ENCODE measurements around the gene DNAJC11.
"Not testable (repeated sequence)": the region's sequence is repeated elsewhere in the genome, so short reads cannot be mapped to it uniquely, and the experiment has no call there.

The DNAJC11 gene

GRCh38 chr1:6695868-6696267, 5.7 kb downstream of the DNAJC11 start:
- in situ Hi-C loops (cut with MboI; ENCODE audit: low sequenced_read_pairs) = no loop called here

DNA sequence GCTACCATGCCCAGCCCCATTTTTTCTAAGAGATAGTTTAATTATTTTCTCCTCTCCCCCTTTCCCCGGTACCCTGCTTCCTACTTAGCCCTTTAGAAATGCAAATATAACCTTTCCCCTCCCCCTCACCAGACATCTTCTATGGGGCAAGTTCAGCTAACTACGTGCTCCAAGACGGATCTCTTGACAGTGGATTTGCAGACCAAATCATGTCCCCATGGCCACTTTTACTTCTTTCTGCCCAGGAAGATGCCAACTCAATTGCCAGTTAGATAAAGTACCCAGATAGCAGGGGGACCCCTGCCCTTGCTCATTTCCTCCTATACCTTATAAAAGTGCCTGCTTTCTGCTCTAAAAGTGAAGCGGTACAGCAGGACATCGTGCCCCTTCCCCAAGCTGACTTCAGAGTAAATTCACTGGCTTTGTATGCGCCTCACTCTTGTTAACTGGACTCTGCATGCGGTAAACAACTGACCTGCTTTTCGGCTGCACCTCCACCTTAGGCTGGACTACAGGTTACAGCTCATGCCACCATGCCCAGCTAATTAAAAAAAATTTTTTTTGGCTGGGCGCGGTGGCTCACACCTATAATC, 7.4 kb downstream of the DNAJC11 start:
- in situ Hi-C loops (cut with MboI; ENCODE audit: low sequenced_read_pairs) = no loop called here

DNA sequence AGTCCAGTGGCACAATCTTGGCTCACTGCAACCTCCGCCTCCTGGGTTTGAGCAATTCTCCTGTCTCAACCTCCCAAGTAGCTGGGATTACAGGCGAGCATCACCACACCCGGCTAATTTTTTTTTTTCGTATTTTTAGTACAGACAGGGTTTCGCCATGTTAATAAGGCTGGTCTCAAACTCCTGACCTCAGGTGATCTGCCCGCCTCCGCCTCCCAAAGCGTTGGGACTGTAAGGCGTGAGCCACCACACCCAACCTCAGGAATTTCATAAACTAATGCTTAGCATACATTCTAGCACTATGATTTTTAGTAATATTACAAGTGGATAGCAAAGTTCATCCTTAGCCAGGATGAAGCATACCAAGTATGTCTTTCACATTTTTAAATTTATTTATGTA, 8.7 kb downstream of the DNAJC11 start:
- in situ Hi-C loops (cut with MboI; ENCODE audit: low sequenced_read_pairs) = no loop called here

GRCh38 chr1:6691507-6691906, 10.1 kb downstream of the DNAJC11 start:
- in situ Hi-C loops (cut with MboI; ENCODE audit: low sequenced_read_pairs) = no loop called here

- in situ Hi-C loops (cut with MboI; ENCODE audit: low sequenced_read_pairs) = no loop called here
Measured at GRCh38 chr1:6690186-6690585, 11.4 kb downstream of the DNAJC11 start.

DNA sequence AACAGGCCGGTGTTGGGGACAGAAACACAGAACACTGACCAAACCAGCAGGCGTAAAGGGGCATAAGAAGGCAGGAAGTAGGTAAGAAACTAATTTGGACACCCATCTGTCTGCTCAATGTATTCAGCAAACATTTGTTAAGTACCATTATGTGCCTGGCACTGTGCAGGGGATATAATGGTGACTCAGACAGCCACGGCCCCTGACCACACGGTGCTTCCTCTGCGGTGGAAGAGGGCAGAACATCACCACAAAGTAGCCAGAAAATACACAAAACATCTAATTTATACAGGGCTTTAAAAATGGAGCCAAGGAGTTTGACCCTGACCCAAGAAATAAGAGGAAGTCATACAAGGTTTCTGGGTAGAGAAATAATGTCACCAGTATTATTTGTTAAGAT, 12.9 kb downstream of the DNAJC11 start:
- in situ Hi-C loops (cut with MboI; ENCODE audit: low sequenced_read_pairs) = no loop called here

DNA sequence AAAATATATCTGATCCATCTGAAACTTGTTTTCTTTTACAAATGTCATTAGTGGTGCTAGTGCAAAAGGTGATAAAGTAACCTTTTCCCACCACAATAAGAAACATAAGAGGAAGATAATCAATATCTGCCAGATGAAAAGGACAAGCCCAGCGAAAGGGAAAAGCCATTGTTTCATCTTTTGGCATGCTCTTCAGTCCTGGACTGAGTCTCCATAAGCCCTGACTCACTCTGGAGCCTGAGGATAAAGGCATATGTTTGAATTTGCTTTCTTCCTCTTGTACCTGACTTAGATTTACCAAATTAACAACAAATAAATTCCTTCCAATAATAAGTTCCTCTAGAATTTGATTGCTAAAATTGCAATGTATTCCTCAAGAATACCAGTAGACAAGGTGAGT, 13.6 kb downstream of the DNAJC11 start:
- in situ Hi-C loops (cut with MboI; ENCODE audit: low sequenced_read_pairs) = no loop called here

DNA sequence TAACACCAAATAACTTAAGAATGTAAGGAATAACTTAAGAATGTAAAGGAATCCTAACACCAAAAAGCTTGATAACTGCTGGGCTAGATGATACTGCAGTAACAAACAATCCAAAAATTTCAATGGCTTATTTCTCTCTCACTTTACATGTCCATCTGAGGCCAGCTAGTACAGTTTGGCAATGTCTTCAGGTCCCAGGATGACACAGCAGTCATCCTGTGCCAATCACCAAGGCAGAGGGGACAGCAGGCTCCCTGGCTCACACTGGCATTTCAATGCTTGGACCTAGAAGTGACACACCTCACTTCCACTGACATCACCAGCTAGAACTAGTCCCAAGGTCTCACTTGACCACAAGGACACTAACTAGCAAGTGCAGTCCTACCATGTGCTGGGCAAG, 15.3 kb downstream of the DNAJC11 start:
- in situ Hi-C loops (cut with MboI; ENCODE audit: low sequenced_read_pairs) = no loop called here

GRCh38 chr1:6685381-6685780, 16.2 kb downstream of the DNAJC11 start:
- in situ Hi-C loops (cut with MboI; ENCODE audit: low sequenced_read_pairs) = no loop called here

GRCh38 chr1:6683434-6683833, 18.2 kb downstream of the DNAJC11 start:
- in situ Hi-C loops (cut with MboI; ENCODE audit: low sequenced_read_pairs) = no loop called here

DNA sequence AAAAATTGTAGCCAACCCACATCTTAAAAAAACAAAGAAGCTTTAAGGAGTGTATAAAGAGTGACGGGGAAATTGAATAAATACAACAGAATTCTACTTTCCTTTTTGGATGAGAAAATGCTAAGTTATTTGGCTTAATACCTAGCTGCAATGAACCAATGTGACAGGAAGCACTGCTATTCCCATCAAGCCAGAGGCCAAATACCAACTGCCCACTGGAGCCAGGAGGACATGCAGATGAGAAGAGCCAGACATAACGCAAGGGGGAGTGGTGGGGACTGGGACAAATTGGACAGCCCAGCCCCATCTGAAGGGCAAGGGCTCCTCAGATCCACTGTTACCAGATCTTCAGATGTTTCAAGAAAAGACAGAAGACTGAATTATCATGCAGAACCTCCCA, 25.7 kb downstream of the DNAJC11 start:
- in situ Hi-C loops (cut with MboI; ENCODE audit: low sequenced_read_pairs) = no loop called here

- in situ Hi-C loops (cut with MboI; ENCODE audit: low sequenced_read_pairs) = no loop called here
Measured at GRCh38 chr1:6674771-6675170, 26.8 kb downstream of the DNAJC11 start.

- in situ Hi-C loops (cut with MboI; ENCODE audit: low sequenced_read_pairs) = no loop called here
Measured at GRCh38 chr1:6673816-6674398, 27.7 kb downstream of the DNAJC11 start.

- in situ Hi-C loops (cut with MboI; ENCODE audit: low sequenced_read_pairs) = no loop called here
Measured at GRCh38 chr1:6672558-6672957, 29.1 kb downstream of the DNAJC11 start.

DNA sequence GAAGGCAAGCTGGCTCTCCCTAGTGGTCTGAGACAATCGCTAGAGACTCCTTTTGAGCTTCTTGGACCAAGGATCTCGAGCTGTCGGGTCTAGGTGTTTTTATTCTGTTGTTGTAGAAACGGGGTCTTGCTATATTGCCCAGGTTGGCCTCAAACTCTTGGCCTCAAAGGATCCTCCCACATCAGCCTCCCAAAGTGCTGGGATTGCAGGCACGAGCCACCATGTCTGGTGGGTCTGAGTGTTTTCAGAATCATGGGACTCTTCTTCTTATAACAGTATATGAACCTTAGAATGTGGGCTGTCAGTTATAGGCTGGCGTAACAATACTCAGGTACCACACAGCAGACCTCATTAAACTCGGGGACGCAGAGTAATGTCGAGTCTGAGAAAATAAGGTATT, 33.1 kb downstream of the DNAJC11 start:
- in situ Hi-C loops (cut with MboI; ENCODE audit: low sequenced_read_pairs) = no loop called here

GRCh38 chr1:6667139-6667538, 34.5 kb downstream of the DNAJC11 start:
- in situ Hi-C loops (cut with MboI; ENCODE audit: low sequenced_read_pairs) = no loop called here

GRCh38 chr1:6666696-6667095, 34.9 kb downstream of the DNAJC11 start:
- in situ Hi-C loops (cut with MboI; ENCODE audit: low sequenced_read_pairs) = no loop called here

GRCh38 chr1:6662468-6662867, 39.1 kb downstream of the DNAJC11 start:
- in situ Hi-C loops (cut with MboI; ENCODE audit: low sequenced_read_pairs) = not testable (repeated sequence)

GRCh38 chr1:6660415-6661049, 41.1 kb downstream of the DNAJC11 start:
- in situ Hi-C loops (cut with MboI; ENCODE audit: low sequenced_read_pairs) = no loop called here

- in situ Hi-C loops (cut with MboI; ENCODE audit: low sequenced_read_pairs) = no loop called here
Measured at GRCh38 chr1:6658359-6659060, 43.1 kb downstream of the DNAJC11 start.

GRCh38 chr1:6657138-6657537, 44.5 kb downstream of the DNAJC11 start:
- in situ Hi-C loops (cut with MboI; ENCODE audit: low sequenced_read_pairs) = no loop called here

Measured in hTERT RPE-1 (cell line).